RPMI7951 (cell line): ENCODE data around the gene SPRR1A. TPM values are rescaled to one million over a fixed set of nuclear protein-coding genes. Genes with fewer than 3 reads are reported as not detected.

Experiments
- DNase-seq: peaks from one replicate; pipeline ENCODE4 v3.0.0-alpha.2; 2012; ENCODE audit warnings: low read depth
- total RNA-seq: library from RNA; depleted of rRNA; stranded (reverse); fragments of >200 nt; shearing (Covaris generic); gene quantifications from 2 replicates; pipeline ENCODE4 v1.2.3, GENCODE V29; 2014; rRNA removed

The SPRR1A gene, protein sequence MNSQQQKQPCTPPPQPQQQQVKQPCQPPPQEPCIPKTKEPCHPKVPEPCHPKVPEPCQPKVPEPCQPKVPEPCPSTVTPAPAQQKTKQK
- not detected in 2 replicates for total RNA-seq

DNA sequence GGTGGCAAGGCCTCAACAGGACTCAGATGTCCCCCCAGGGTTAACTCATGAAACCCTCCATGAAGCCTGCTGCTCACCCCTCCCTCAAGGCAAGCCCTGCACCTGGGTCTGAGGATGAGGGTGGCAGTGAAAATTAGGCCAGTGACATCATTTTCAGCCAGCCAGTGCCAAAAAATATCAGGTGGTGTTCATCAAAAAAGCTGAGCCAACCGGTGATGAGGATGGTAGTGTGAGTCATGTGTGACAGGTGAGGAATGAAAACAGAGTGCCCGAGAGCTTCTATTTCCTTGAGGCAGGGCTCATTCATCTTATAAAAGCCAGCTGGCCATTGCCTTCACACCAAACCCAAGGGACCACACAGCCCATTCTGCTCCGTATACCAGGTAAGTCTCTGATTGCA lies at the start of gene SPRR1A:
SPRR1A (plus strand) TSS at position 339 of the 400 bp plus-strand sequence. CDS start 1,150 bp downstream, outside the sequence.
- DNase-seq = no peak

DNA sequence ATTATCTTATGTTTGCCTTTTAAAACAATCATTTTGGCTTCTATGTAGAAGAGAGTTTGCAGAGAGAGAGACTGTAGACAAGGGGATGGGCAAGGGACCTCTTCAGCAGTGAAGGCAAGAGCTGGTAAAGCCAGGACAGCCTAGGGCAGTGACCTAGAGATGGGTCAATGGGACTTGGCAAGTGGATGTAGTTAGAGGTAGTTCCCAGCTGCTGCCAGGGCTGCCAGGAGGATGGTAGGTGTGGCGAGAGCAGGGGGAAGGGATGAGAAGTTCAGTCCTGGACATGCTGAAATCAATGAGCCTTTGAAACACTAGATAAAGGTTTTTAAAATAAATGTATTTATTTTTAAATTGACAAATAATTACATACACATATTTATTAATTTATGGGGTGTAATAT lies 43.3 kb upstream of the SPRR1A start:
- no peak for DNase-seq

DNA sequence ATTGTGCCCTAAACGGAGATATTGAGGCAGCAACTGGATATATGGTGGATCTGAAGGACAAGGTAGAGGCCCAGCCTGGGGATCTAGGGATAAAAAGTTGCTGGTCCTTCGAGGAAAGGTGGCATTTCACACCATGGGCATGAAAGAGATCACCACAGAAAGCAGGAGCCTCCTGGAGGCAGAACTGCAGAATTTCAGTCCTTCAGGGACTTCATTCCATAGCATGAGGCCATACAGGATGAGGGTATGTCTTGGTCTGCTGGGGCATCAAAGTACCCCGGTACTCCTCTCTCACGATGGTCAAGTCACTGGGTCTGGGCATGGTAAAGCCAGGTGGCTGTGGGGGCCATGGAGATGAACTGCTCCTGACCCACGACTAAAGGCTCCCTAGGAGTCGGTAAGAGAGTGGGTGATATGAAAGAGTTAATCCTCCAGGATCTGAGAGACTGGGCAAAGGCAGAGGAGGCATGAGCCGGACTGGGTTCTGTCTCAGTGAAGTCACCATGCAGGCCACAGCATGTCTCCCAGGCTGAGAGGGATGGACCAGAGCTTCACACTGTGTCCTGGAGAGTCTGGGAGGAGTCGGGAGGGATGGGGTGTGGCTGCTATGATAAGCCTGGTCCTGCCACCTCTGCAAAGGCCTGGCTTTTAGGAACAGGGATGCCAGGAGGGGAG lies 42.7 kb upstream of the SPRR1A start:
- no peak for DNase-seq

- DNase-seq = no peak
Measured at GRCh38 chr1:152942161-152942560, 41.7 kb upstream of the SPRR1A start.

GRCh38 chr1:152946248-152946647 lies 37.6 kb upstream of the SPRR1A start:
- DNase-seq = no peak

GRCh38 chr1:152946651-152947256 lies 37.1 kb upstream of the SPRR1A start, which contains the start of gene SPRR5:
SPRR5 (plus strand) TSS chr1:152947206; CDS start chr1:152948555, 1,349 bp downstream.
- no peak for DNase-seq

DNA sequence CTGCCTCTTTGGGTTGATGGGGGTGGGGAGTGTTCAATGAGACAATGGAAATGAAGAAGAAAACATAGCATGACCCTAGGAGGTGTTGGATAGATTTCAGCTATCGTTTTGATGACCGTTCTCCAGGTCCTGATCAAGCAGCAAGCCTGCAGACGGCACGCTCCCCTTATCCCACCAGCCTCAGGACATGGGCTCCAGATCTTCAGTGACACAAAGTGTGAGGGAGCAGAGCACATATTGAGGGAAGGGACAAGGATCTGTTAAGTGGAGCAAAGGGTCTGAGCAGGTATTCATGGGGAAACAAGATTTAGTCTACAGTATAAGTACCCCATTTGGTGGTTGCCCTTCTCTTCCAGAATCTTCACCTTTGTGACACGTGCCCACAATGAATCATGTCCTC lies 32.2 kb upstream of the SPRR1A start:
- no peak for DNase-seq

DNA sequence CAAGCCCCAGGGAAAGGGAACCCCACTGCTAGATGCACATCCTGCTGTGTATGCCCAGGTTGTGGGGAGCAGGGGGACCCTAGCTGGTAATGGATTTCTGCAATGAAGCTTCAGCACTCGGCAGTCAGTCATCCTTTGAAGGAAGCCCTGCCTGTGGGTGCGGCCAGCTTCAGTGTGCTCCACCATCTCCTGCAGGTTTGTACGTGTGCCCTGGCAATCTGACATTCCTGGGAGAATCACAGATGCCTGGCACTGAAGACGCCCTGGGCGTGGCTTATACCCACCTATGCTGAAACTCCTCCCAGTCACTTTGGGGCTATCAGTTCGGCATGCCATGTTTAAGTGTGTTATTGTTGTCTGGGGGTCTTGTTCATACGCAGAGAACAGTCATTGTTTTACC lies 30.1 kb upstream of the SPRR1A start:
- DNase-seq = no peak

DNA sequence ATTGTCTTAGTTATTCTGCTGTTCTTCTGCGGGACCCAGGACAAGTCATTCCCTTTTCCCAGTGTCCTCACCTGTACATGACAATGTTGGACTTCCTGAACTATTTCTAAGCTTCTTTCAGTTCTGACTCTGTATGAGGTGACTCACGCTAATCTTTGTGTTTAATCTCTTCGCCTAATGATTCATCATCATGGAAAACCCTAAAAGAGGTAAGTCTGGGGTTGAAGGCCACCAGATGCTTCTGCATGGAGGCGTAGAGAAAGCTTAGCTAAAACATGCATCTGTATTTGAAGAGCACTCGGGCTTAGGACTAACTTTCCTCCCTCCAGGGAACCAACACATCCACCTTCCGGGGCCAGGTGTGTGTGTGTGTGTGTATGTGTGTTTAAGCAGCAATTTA lies 29.4 kb upstream of the SPRR1A start:
- DNase-seq = peak; percentile 48

DNA sequence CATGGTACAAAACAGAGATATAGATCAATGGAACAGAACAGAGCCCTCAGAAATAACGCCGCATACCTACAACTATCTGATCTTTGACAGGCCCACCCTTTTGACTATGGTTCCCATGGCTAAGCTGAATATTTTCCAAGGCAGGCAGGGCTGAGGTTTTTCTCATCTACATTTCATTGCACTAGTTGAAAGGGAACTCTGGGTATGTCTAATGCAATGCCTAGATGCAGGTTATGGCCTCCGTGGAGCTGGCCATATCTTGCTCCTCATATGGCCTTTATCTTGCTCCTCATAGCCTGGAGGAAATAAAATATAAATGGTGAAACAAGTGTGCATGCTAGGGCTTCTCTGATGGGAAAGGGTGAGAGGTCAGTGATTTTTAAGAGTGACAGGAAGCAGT lies 26.3 kb upstream of the SPRR1A start:
- DNase-seq = no peak

DNA sequence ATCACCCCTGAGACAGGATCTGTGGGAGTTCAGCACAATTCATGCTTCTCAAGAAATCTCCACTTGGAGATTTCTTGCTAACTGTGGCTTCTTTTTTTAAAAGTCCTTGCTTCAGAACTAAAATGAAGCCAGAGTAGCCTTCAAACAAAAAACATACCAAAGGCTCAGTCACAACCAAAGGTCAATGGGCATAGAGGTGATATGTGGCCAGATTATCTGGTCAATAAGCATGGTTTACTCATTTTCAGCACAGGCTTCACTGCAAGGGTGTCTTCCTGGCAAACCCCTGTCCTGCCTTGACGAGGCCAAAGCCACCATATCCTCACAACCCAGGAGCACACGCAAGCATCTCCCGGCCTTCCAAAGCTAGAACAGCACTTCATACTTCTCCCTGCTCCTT lies 24.6 kb upstream of the SPRR1A start:
- no peak for DNase-seq

- DNase-seq = no peak
Measured at GRCh38 chr1:152959801-152960451, 24.0 kb upstream of the SPRR1A start.

DNA sequence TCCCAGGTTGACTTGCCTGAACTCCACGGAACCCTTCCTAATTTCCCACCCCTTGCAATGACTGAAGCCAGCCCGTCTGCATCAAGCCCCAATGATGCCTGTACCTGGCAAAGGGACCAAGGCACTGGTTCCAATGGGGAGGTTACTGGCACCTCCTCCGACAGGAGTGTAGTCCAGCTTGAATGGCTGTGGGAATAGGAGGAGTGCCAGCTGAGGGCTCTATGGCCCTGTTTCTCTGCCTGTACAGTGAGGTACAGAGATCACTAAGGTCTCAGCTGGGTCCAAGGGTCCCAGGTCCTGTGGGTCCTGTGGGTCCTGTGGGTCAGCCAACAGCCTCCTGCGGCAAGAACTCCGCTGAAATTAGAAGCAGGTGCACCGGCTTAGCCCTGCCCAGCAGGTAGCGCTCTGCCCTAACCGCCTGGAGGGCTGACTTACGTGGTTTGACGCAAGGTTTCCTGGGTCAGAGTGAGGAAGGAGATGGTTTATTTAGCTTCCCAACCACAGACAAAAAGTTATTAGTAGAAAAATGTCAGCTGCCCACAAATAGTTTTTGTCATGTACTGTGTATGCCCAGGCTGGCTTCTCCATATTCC lies 23.3 kb upstream of the SPRR1A start:
- DNase-seq = no peak

- no peak for DNase-seq
Measured at GRCh38 chr1:152961226-152961891, 22.5 kb upstream of the SPRR1A start.

DNA sequence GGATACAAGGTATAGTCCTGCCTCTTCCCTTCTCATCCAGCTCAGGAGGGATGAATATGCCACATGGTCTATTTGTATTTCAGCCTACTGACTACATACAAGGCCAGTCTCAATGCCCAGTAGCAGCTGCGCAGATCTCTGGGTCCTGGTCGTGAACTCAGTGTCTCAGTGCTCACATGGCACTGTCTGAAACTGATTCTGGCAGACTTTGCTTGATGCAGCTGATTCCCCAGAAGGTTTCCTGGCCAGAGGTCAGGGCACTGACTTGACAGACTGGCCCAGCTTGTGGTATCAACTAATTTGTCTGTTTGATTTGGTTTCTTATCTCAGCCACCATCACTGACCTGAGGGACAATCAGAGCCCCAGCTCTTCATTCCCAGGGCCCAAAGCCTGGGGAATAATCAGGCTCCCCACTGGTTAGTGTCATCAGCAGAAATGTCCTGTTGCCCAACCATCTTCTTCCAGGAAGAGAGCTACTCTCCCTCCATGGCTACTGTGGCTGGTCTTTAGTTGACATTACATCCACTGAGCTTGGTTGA lies 20.9 kb upstream of the SPRR1A start:
- DNase-seq = no peak

DNA sequence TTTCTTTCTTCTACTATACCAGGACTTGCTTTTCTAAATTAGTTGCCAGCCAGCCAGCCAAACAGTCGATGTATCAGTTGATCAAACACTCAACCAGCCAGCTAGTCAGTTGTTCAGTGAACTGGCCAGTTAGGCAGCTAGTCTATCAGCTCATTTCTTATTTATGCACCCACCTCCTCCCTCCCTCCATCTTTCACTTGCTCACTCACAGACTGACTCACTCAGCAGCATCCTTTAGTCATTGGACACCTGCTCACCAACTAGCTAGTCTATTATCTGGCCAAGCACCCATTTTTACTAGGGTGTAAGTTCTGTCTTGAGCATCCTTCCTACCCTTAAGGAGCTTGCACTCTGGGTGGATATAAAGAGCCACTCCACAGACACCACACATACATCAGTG lies 19.3 kb upstream of the SPRR1A start:
- DNase-seq = no peak

GRCh38 chr1:152965853-152966252 lies 18.0 kb upstream of the SPRR1A start:
- DNase-seq = no peak

GRCh38 chr1:152967201-152967600 lies 16.7 kb upstream of the SPRR1A start:
- DNase-seq = no peak

GRCh38 chr1:152968248-152968647 lies 15.6 kb upstream of the SPRR1A start:
- no peak for DNase-seq

DNA sequence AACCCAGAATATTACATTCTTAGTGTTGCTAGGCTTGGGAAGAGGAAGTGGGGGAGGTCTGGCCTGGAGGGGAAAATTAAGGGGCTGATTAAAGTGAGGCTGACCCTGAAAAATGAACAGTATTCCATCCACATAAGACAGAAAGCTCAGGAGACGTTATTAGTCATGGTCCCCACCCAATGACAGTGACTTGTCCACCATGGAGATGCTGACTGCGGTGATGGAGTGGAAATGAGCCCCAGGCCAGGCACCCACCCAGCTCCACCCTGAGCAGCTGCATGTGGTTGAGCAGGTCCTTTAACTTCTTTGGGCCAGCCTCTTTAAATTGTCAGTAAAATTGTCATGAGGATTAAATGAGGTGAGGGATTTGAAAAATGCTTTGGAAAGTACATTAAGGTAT lies 14.8 kb upstream of the SPRR1A start:
- DNase-seq = no peak

GRCh38 chr1:152970495-152970894 lies 13.4 kb upstream of the SPRR1A start, which contains the start of gene SPRR4:
SPRR4 (plus strand) TSS chr1:152970648; CDS start chr1:152971891, 1,243 bp downstream.
- no peak for DNase-seq
